H1 (cell line): ENCODE measurements around the gene TRIM41. TPM values are rescaled to one million over a fixed set of nuclear protein-coding genes. Genes with fewer than 3 reads are reported as not detected.
"Not testable (repeated sequence)": the region's sequence is repeated elsewhere in the genome, so short reads cannot be mapped to it uniquely, and the experiment has no call there.

Source experiments
- CTCF ChIA-PET: fragments of 300-600 bp; sonication (Branson Sonifier 250); formaldehyde crosslinking; loops from one replicate; lab custom pipeline; 2021; ENCODE audit not compliant: partially characterized antibody; lab: Charles Lee
- POLR2A ChIA-PET: fragments of 300-600 bp; sonication (Branson Sonifier 250); formaldehyde crosslinking; loops from one replicate; lab custom pipeline; 2021; ENCODE audit warnings: inconsistent platforms; ENCODE audit not compliant: partially characterized antibody; lab: Charles Lee
- DNase-seq, 2 experiments: peaks; one replicate each; pipeline versions ENCODE4 v3.0.0 to v3.0.0-alpha.2; 2010 to 2022; ENCODE audit warnings: low spot score in 2 of 2, low read depth in 1 of 2, mixed read lengths in 1 of 2
- FAIRE-seq: peaks from 2 replicates; lab custom pipeline; 2011; peaks lifted over from hg19 to GRCh38; lab: Jason Lieb, UNC
- H2AFZ ChIP-seq: 2 replicates; pipeline ENCODE4 v1.8.1; 2012; ENCODE audit warnings: low read length, inconsistent platforms
- H2AK5ac ChIP-seq: 2 replicates; pipeline ENCODE4 v1.6.1; 2013; ENCODE audit warnings: low read depth, low read length
- H2BK120ac ChIP-seq: replicated peaks from 2 replicates; pipeline ENCODE3; 2013; ENCODE audit warnings: low read depth, low read length, inconsistent platforms
- H2BK12ac ChIP-seq: 2 replicates; pipeline ENCODE4 v1.6.1; 2013; ENCODE audit warnings: low read depth, low read length
- H2BK15ac ChIP-seq: 2 replicates; pipeline ENCODE4 v1.6.1; 2013; ENCODE audit warnings: low read length
- H2BK20ac ChIP-seq: 2 replicates; pipeline ENCODE4 v1.6.1; 2013; ENCODE audit warnings: low read length
- H2BK5ac ChIP-seq: 2 replicates; pipeline ENCODE4 v1.6.1; 2013; ENCODE audit warnings: low read depth, low read length
- H3K14ac ChIP-seq: 2 replicates; pipeline ENCODE4 v1.6.1; 2013; ENCODE audit warnings: inconsistent platforms; ENCODE audit not compliant: insufficient read length
- H3K18ac ChIP-seq: 2 replicates; pipeline ENCODE4 v1.6.1; 2013; ENCODE audit warnings: low read length; ENCODE audit errors: extremely low read depth
- H3K23ac ChIP-seq: 2 replicates; pipeline ENCODE4 v1.6.1; 2013; ENCODE audit warnings: inconsistent platforms; ENCODE audit not compliant: insufficient read length
- H3K23me2 ChIP-seq: 2 replicates; pipeline ENCODE4 v1.6.1; 2013; ENCODE audit warnings: low read depth, low read length
- H3K27ac ChIP-seq: 2 replicates; pipeline ENCODE4 v1.6.1; 2011; ENCODE audit warnings: low read depth, low read length, inconsistent platforms
- H3K27me3 ChIP-seq, 4 experiments: replicated peaks in 1 of 4; 1 replicate in 1 of 4; 2 replicates in 3 of 4; pipeline versions ENCODE4 v1.6.1 to v1.8.1; 2011 to 2013; ENCODE audit warnings: low read length in 3 of 4, mild to moderate bottlenecking in 3 of 4, inconsistent platforms in 2 of 4, mixed read lengths in 2 of 4, moderate library complexity in 1 of 4; ENCODE audit not compliant: control insufficient read depth in 3 of 4, insufficient read depth in 3 of 4; ENCODE audit errors: extremely low read depth in 1 of 4
- H3K36me3 ChIP-seq, 4 experiments: 2 replicates each; pipeline versions ENCODE4 v1.6.1 to v1.8.1; 2011 to 2013; ENCODE audit warnings: mild to moderate bottlenecking in 4 of 4, low read length in 3 of 4, moderate library complexity in 2 of 4, control low read depth in 1 of 4, inconsistent platforms in 1 of 4; ENCODE audit not compliant: insufficient read depth in 4 of 4, control insufficient read depth in 2 of 4
- H3K4ac ChIP-seq: replicated peaks from 2 replicates; pipeline ENCODE3; 2013; ENCODE audit warnings: low read length, low read depth, mixed read lengths, inconsistent platforms; ENCODE audit not compliant: insufficient read length
- H3K4me1 ChIP-seq, 4 experiments: replicated peaks in 1 of 4; 1 replicate in 1 of 4; 2 replicates in 3 of 4; pipeline versions ENCODE4 v1.6.1 to v1.8.1; 2011 to 2013; ENCODE audit warnings: low read length in 3 of 4, inconsistent platforms in 2 of 4, mixed read lengths in 1 of 4; ENCODE audit not compliant: insufficient read depth in 4 of 4, control insufficient read depth in 3 of 4
- H3K4me2 ChIP-seq, 2 experiments: 2 replicates each; pipeline versions ENCODE4 v1.6.1 to v1.8.1; 2011 to 2013; ENCODE audit warnings: low read depth in 2 of 2, low read length in 2 of 2, control low read depth in 1 of 2, inconsistent platforms in 1 of 2, mild to moderate bottlenecking in 1 of 2; ENCODE audit not compliant: insufficient read depth in 1 of 2
- H3K4me3 ChIP-seq, 4 experiments: fragments of 200-600, 300-600 bp in 1 of 4; sonication (generic), shearing (Covaris generic), sonication (Bioruptor Twin) in 1 of 4; 2 replicates each; pipeline versions ENCODE4 v1.5.1 to v1.8.1; 2011 to 2016; ENCODE audit warnings: low read length in 4 of 4, low read depth in 3 of 4, control low read depth in 2 of 4, inconsistent platforms in 2 of 4, mild to moderate bottlenecking in 2 of 4, mixed read lengths in 1 of 4, moderate library complexity in 1 of 4; ENCODE audit not compliant: insufficient read depth in 2 of 4; ENCODE audit errors: extremely low read depth in 1 of 4
- H3K56ac ChIP-seq: replicated peaks from 2 replicates; pipeline ENCODE3; 2013; ENCODE audit warnings: low read depth, mild to moderate bottlenecking, mixed read lengths, low read length, inconsistent platforms; ENCODE audit not compliant: insufficient read length
- H3K79me1 ChIP-seq: 2 replicates; pipeline ENCODE4 v1.6.1; 2013; ENCODE audit warnings: low read depth, low read length, control low read depth
- H3K79me2 ChIP-seq, 2 experiments: 2 replicates each; pipeline versions ENCODE4 v1.6.1 to v1.8.1; 2012 to 2013; ENCODE audit warnings: low read length in 2 of 2, mild to moderate bottlenecking in 2 of 2, inconsistent platforms in 1 of 2; ENCODE audit not compliant: insufficient read depth in 2 of 2, control insufficient read depth in 1 of 2
- H3K9ac ChIP-seq, 4 experiments: replicated peaks in 1 of 4; 1 replicate in 1 of 4; 2 replicates in 3 of 4; pipeline versions ENCODE4 v1.6.1 to v1.8.1; 2011 to 2013; ENCODE audit warnings: low read depth in 3 of 4, low read length in 3 of 4, control low read depth in 2 of 4, mild to moderate bottlenecking in 2 of 4, moderate library complexity in 2 of 4, inconsistent platforms in 1 of 4; ENCODE audit errors: extremely low read depth in 1 of 4
- H3K9me3 ChIP-seq, 2 experiments: 2 replicates each; pipeline versions ENCODE4 v1.6.1 to v1.8.1; 2012 to 2013; ENCODE audit warnings: mild to moderate bottlenecking in 2 of 2, moderate library complexity in 2 of 2, control low read depth in 1 of 2, inconsistent platforms in 1 of 2, low read depth in 1 of 2, low read length in 1 of 2, mixed read lengths in 1 of 2; ENCODE audit not compliant: insufficient read depth in 2 of 2
- H4K20me1 ChIP-seq, 2 experiments: replicated peaks in 1 of 2; 2 replicates each; pipeline versions ENCODE3 to v1.8.1; 2011 to 2013; ENCODE audit warnings: inconsistent platforms in 2 of 2, low read length in 2 of 2, mild to moderate bottlenecking in 1 of 2; ENCODE audit not compliant: insufficient read depth in 2 of 2, control insufficient read depth in 1 of 2
- H4K5ac ChIP-seq: 2 replicates; pipeline ENCODE4 v1.6.1; 2013; ENCODE audit warnings: low read length, low read depth, mixed read lengths, inconsistent platforms; ENCODE audit not compliant: insufficient read length
- H4K8ac ChIP-seq: 2 replicates; pipeline ENCODE4 v1.8.0; 2013; ENCODE audit warnings: mild to moderate bottlenecking, moderate library complexity, low read length, inconsistent platforms; ENCODE audit not compliant: insufficient read depth; ENCODE audit errors: extremely low read depth
- H4K91ac ChIP-seq: replicated peaks from 2 replicates; pipeline ENCODE3; 2013; ENCODE audit warnings: low read length, mixed read lengths, inconsistent platforms; ENCODE audit not compliant: insufficient read length
- WGBS, 2 experiments: shearing (Covaris generic) in 1 of 2; methylation state at CpG; one replicate each; pipeline versions ENCODE4 v1.1.6 to v1.1.7; 2013 to 2015; ENCODE audit warnings: low lambda C conversion rate in 2 of 2, mixed read lengths in 2 of 2, inconsistent platforms in 1 of 2, low coverage in 1 of 2, missing lambda C conversion rate in 1 of 2; ENCODE audit not compliant: insufficient replicate concordance in 2 of 2, insufficient coverage in 1 of 2, insufficient read length in 1 of 2; ENCODE audit errors: extremely low coverage in 1 of 2, missing lambda C conversion rate in 1 of 2; 5-methylcytosine and 5-hydroxymethylcytosine counted together
- polyA plus RNA-seq, 7 experiments: library from polyadenylated mRNA; depleted of rRNA in 3 of 7; stranded (reverse) in 5 of 7; unstranded in 2 of 7; fragments of >200 nt in 5 of 7; fragments of 200-250 nt in 2 of 7; gene quantifications; 1 replicate in 5 of 7; 2 replicates in 1 of 7; 4 replicates in 1 of 7; pipeline versions ENCODE4 v1.2.1 to v1.2.3, GENCODE V29; 2011 to 2013; ENCODE audit warnings: missing spikeins in 2 of 7, mixed read lengths in 2 of 7
- total RNA-seq: library from RNA; stranded (reverse); fragmentation: NEBNext Ultra II Directional; extraction: Animal tissue kit (Norgen Biotek cat#: 25700); gene quantifications from 2 replicates; pipeline ENCODE4 v1.2.1, GENCODE V29; 2021

TRIM41 gene
- total and polyA plus RNA-seq, 2 of the 8 experiments (the other 6 are each of a cell fraction or from before 2014, with no cell fraction given) = 12.9 to 21.6 TPM

DNA sequence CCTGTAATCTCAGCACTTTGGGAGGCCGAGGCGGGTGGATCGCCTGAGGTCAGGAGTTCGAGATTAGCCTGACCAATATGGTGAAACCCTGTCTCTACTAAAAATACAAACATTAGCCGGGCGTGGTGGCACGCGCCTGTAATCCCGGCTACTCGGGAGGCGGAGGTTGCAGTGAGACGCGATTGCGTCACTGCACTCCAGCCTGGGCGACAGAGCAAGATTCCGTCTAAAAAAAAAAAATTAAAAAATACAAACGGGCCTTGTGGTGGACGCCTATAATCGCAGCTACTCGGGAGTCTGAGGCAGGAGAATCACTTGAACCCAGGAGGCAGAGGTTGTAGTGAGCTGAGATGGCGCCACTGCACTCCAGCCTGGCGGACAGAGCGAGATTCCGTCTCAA, 14.1 kb upstream of the TRIM41 start:
- not testable (repeated sequence) for H4K20me1 ChIP-seq, H3K79me1 ChIP-seq, H3K9ac ChIP-seq, H2AK5ac ChIP-seq, H2AFZ ChIP-seq, H3K4me2 ChIP-seq, H3K4ac ChIP-seq, H4K91ac ChIP-seq, H3K36me3 ChIP-seq, H2BK15ac ChIP-seq, H2BK20ac ChIP-seq, H3K18ac ChIP-seq, H3K14ac ChIP-seq, H3K4me3 ChIP-seq, H2BK12ac ChIP-seq, H3K23ac ChIP-seq, H4K5ac ChIP-seq, H3K9me3 ChIP-seq, DNase-seq, H3K79me2 ChIP-seq, H2BK120ac ChIP-seq, H3K4me1 ChIP-seq, H2BK5ac ChIP-seq, H4K8ac ChIP-seq, FAIRE-seq, H3K56ac ChIP-seq, H3K27ac ChIP-seq
- ChIA-PET CTCF (interaction anchor here (2.9 to 14.5 kb wide), 2 partner anchors 19 to 36 kb away, joined by 11 to 197 read pairs; no protein-coding TSS in a partner anchor), POLR2A (interaction anchor here (1.3 to 8.4 kb wide), 3 partner anchors 16 to 35 kb away, joined by 4 to 90 read pairs (median 85); partner anchors contain the start of gene RACK1)
- Histone ChIP-seq H3K27me3 (peaks cover 21 to 26% (median 25%) of the 10 kb centered on the region in 4 experiments), H3K23me2 (peaks cover 22% of the 10 kb centered on the region)
- 88% methylated on average over 20 of the region's 24 CpGs; no CpG with 5 or more reads in 1 of the 2 experiments for WGBS, 2 experiments

DNA sequence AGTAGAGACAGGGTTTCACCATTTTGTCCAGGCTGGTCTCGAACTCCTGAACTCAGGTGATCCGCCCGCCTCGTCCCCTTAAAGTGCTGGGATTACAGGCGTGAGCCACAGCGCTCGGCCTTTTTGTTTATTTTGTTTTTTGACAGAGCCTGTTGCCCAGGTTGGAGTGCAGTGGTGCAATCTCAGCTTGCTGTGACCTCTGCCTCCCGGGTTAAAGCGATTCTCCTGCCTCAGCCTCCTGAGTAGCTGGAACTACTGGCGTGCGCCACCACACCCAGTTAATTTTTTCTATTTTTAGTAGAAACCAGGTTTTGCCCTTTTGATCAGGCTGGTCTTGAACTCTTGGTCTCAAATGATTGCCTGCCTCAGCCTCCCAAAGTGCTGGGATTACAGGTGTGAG, 12.9 kb upstream of the TRIM41 start:
- H4K91ac ChIP-seq, H3K79me1 ChIP-seq, H2BK12ac ChIP-seq, H3K36me3 ChIP-seq, H3K9ac ChIP-seq, H3K27ac ChIP-seq, H2BK15ac ChIP-seq, H3K4me3 ChIP-seq, H2AK5ac ChIP-seq, H3K14ac ChIP-seq, H2BK5ac ChIP-seq, H3K9me3 ChIP-seq, H3K23ac ChIP-seq, H3K18ac ChIP-seq, H2BK120ac ChIP-seq, H3K79me2 ChIP-seq, FAIRE-seq, H4K5ac ChIP-seq, DNase-seq, H2AFZ ChIP-seq, H2BK20ac ChIP-seq, H3K4me2 ChIP-seq, H3K4ac ChIP-seq, H4K20me1 ChIP-seq, H3K4me1 ChIP-seq, H3K56ac ChIP-seq, H4K8ac ChIP-seq: not testable (repeated sequence)
- ChIA-PET POLR2A (interaction anchor here (1.3 kb wide), 1 partner anchor 34 kb away, joined by 4 read pairs; the partner anchor contains the start of gene RACK1), CTCF (interaction anchor here (1.3 to 14.5 kb wide), 2 partner anchors 11 to 20 kb away, joined by 4 to 197 read pairs; no protein-coding TSS in a partner anchor)
- Histone ChIP-seq H3K23me2 (peaks cover 13% of the 10 kb centered on the region), H3K27me3 (peaks cover 11 to 15% (median 14%) of the 10 kb centered on the region in 4 experiments)
- 89% methylated on average over 11 of the region's 11 CpGs; no CpG with 5 or more reads in 1 of the 2 experiments for WGBS, 2 experiments
